CD4-positive, alpha-beta memory T cell (primary cell): ENCODE data around the gene CRELD2. TPM values are rescaled to one million over a fixed set of nuclear protein-coding genes. Genes with fewer than 3 reads are reported as not detected.

Source experiments
- CTCF ChIA-PET: fragments of 350-600 bp; sonication (Branson Sonifier 250); formaldehyde crosslinking; loops from one replicate; lab custom pipeline; 2021; ENCODE audit warnings: inconsistent platforms; ENCODE audit not compliant: partially characterized antibody; lab: Charles Lee
- POLR2A ChIA-PET: fragments of 350-600 bp; sonication (Branson Sonifier 250); formaldehyde crosslinking; loops from one replicate; lab custom pipeline; 2021; ENCODE audit not compliant: partially characterized antibody; lab: Charles Lee
- DNase-seq, 5 donors: peaks; one replicate each; pipeline versions ENCODE4 v3.0.0 to v3.0.0-alpha.2; 2020 to 2022; ENCODE audit warnings: mixed read lengths in 1 of 5
- H3K27ac ChIP-seq: one replicate; pipeline ENCODE4 v1.7.0; 2013; ENCODE audit warnings: low read depth, low read length
- H3K27me3 ChIP-seq: 2 replicates; pipeline ENCODE4 v1.7.0; 2013; ENCODE audit warnings: mild to moderate bottlenecking, low read length, moderate library complexity; ENCODE audit not compliant: insufficient read depth
- H3K36me3 ChIP-seq: 2 replicates; pipeline ENCODE4 v1.7.0; 2013; ENCODE audit warnings: mild to moderate bottlenecking, low read length, moderate library complexity; ENCODE audit not compliant: insufficient read depth
- H3K4me1 ChIP-seq: 2 replicates; pipeline ENCODE4 v1.7.0; 2013; ENCODE audit warnings: mild to moderate bottlenecking, low read length, moderate library complexity; ENCODE audit not compliant: insufficient read depth
- H3K4me3 ChIP-seq, 2 donors: one replicate each; pipeline ENCODE4 v1.7.0; 2013; ENCODE audit warnings: low read length in 2 of 2, mild to moderate bottlenecking in 1 of 2
- H3K9me3 ChIP-seq, 2 donors: one replicate each; pipeline ENCODE4 v1.7.0; 2013; ENCODE audit warnings: low read length in 2 of 2, control low read depth in 1 of 2; ENCODE audit not compliant: control insufficient read depth in 1 of 2
- H3K27ac Mint-ChIP-seq, 7 donors: one replicate each; pipeline ENCODE4 v1.8.0; 2020 to 2021; ENCODE audit warnings: mixed read lengths in 7 of 7, mild to moderate bottlenecking in 6 of 7, inconsistent platforms in 3 of 7, moderate library complexity in 3 of 7
- H3K27me3 Mint-ChIP-seq, 2 donors: one replicate each; pipeline ENCODE4 v1.8.0; 2020 to 2021; ENCODE audit warnings: mixed read lengths in 2 of 2
- H3K36me3 Mint-ChIP-seq, 2 donors: one replicate each; pipeline ENCODE4 v1.8.0; 2020 to 2021; ENCODE audit warnings: mixed read lengths in 2 of 2, inconsistent platforms in 1 of 2, mild to moderate bottlenecking in 1 of 2
- H3K4me1 Mint-ChIP-seq, 4 donors: one replicate each; pipeline ENCODE4 v1.8.0; 2020 to 2021; ENCODE audit warnings: mixed read lengths in 4 of 4, mild to moderate bottlenecking in 1 of 4
- H3K4me3 Mint-ChIP-seq, 8 donors: one replicate each; pipeline ENCODE4 v1.8.0; 2020 to 2021; ENCODE audit warnings: mixed read lengths in 8 of 8, mild to moderate bottlenecking in 7 of 8, moderate library complexity in 6 of 8, inconsistent platforms in 3 of 8
- H3K9me3 Mint-ChIP-seq, 8 donors: one replicate each; pipeline ENCODE4 v1.8.0; 2020 to 2021; ENCODE audit warnings: mixed read lengths in 8 of 8, mild to moderate bottlenecking in 5 of 8, inconsistent platforms in 3 of 8, moderate library complexity in 1 of 8
- intact Hi-C: fragments of 100-400 bp; cut with micrococcal nuclease; formaldehyde crosslinking; loops from one replicate; pipeline ENCODE4 v1.15.1; 2023
- polyA plus RNA-seq, 2 donors: library from polyadenylated mRNA; unstranded; fragments of 300-500 nt; fragmentation: Illumina TruSeq; gene quantifications; one replicate each; pipeline ENCODE4 v1.2.3, GENCODE V29; 2021
- total RNA-seq, 2 experiments: library from RNA; stranded (reverse); gene quantifications; one replicate each; pipeline ENCODE4 v1.2.3, GENCODE V29; 2021

CRELD2 gene, protein sequence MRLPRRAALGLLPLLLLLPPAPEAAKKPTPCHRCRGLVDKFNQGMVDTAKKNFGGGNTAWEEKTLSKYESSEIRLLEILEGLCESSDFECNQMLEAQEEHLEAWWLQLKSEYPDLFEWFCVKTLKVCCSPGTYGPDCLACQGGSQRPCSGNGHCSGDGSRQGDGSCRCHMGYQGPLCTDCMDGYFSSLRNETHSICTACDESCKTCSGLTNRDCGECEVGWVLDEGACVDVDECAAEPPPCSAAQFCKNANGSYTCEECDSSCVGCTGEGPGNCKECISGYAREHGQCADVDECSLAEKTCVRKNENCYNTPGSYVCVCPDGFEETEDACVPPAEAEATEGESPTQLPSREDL
- total RNA-seq = 10 to 100 TPM; 36.0 to 36.2 TPM
- polyA plus RNA-seq = 10 to 100 TPM; 40.2 to 46.1 TPM

DNA sequence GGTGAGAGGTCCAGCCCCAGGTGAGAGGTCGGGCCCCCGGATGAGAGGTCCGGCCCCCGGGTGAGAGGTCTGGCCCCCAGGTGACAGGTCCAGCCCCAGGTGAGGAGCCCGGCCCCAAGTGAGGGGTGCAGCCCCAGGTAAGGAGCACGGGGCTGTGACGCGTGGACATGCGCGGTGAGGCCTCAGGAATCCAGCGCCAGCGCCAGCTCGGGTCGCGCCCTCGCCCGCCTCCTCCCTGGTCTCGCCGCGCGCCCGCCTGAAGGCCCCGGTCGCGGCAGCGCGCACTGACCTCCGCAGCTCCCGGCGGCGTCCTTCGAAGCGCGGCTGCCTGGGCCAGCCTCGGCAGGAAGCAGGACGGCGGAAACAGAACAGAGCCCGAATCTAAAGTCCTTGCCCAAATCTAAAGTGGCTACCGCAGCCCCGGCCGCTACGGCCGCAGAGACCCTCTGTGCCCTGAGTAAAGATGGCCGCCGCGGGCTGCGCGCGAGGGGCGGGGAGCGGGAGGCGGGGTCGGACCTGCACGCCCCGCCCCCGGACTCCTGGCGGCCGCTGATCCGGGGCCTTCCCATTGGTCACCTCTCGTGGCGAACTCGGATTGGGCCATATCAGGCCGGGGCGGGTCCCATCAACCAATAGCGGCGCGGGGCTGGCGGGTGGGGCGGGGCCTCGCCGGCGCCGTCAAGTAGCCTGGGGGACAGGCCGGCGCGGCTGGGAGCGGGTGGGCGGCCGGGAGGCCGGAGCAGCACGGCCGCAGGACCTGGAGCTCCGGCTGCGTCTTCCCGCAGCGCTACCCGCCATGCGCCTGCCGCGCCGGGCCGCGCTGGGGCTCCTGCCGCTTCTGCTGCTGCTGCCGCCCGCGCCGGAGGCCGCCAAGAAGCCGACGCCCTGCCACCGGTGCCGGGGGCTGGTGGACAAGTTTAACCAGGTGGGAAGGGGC, at the start of gene CRELD2, which contains the start of gene ALG12:
TSS of gene CRELD2 (plus strand) at position 661 of the 937 bp plus-strand sequence. CDS start at position 797, 136 bp downstream.
TSS of gene ALG12 (minus strand) at position 465 of the 937 bp plus-strand sequence. CDS start 4,673 bp downstream, outside the sequence.
- intact Hi-C loops = loop anchor here (1.0 to 2.0 kb wide), 3 partner anchors 18 to 91 kb away; partner anchors contain the start of genes BRD1 and ZBED4

DNA sequence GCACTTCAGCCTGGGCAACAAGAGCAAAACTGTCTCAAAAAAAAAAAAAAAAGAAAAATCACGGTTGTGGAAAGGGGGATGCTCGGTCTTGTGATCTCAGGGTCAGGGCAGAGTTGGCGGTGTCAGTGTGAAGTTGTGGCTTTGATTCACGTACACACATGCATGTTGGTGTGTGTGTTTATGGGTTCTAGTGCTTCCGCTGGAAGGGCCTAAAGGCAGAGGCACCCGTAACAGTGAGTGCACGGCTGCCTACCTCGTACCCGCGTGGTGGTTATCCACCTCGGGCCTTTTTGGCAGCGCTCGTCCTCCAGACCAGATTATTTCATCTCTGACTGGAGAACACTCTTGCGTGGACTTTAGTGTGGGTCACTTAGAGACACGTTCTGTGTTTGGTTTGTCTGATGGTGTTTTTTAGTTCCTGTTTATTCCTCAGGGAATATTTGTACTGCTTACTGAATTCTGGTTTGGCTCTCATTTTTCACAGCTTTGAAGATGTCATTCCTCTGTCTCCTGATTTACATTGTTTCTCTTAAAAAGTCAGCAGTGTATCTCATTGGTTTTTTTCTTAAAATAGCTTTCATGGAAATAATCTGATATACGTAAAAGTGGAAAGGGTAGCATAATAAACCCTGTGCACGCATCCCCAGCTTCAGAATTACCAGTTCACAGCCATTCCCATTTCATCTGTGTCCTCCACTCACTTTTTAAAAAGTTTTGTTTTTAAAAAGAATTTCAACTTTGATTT, 49.2 kb upstream of the CRELD2 start:
- peaks cover 56% of the 10 kb centered on the region for H3K4me1 ChIP-seq
- Mint-ChIP-seq H3K4me1 (peaks cover 53 to 76% (median 68%) of the 10 kb centered on the region in 4 donors), H3K36me3 (peaks cover 45 to 48% of the 10 kb centered on the region in 2 donors), H3K4me3 (peak overlapping the region in 7 of 8 donors; percentile 45 to 72 (median 68)), H3K27ac (peak overlapping the region; percentile 81 to 95 (median 87)), H3K27me3 (no peaks in the 10 kb centered on the region), H3K9me3 (peaks cover 0 to 37% (median 25%) of the 10 kb centered on the region in 8 donors)
- ChIA-PET POLR2A (interaction anchor here (1.0 to 5.9 kb wide), 4 partner anchors 10 to 30 kb away, joined by 3 to 39 read pairs (median 8); partner anchors contain the start of gene ZBED4), CTCF (interaction anchor here (1.8 to 2.1 kb wide), 2 partner anchors 43 to 102 kb away, joined by 4 read pairs; no protein-coding TSS in a partner anchor)
- H3K9me3 ChIP-seq = no peaks in the 10 kb centered on the region
- no peak overlapping the region for H3K27ac ChIP-seq
- H3K4me3 ChIP-seq = no peak overlapping the region
- intact Hi-C loops = no loop called here
- H3K36me3 ChIP-seq = no peaks in the 10 kb centered on the region
- DNase-seq = no peak
- no peaks in the 10 kb centered on the region for H3K27me3 ChIP-seq

More for the DNA sequence above, at the start of gene CRELD2, which contains the start of gene ALG12:
- H3K9me3 ChIP-seq = no peaks in the 10 kb centered on the region
- ChIA-PET POLR2A (interaction anchor here (0.7 to 2.1 kb wide), 12 partner anchors 9 to 150 kb away, joined by 3 to 8 read pairs (median 4); partner anchors contain the start of genes BRD1 and PIM3), CTCF (no interaction called here)
- H3K4me1 ChIP-seq = peaks cover 25% of the 10 kb centered on the region
- H3K4me1 Mint-ChIP-seq = peaks cover 13 to 39% (median 22%) of the 10 kb centered on the region in 4 donors
- peak within 1 kb of the TSS; percentile 86 to 96 (median 94) for H3K4me3 Mint-ChIP-seq
- peak within 1 kb of the TSS; percentile 79 to 98 (median 95) for H3K27ac Mint-ChIP-seq
- no peaks in the 10 kb centered on the region for H3K27me3 ChIP-seq
- peak; percentile 95 to 97 (median 95) for DNase-seq
- H3K27ac ChIP-seq = peak within 1 kb of the TSS; percentile 88
- no peaks in the 10 kb centered on the region for H3K27me3 Mint-ChIP-seq
- H3K9me3 Mint-ChIP-seq = no peaks in the 10 kb centered on the region
- peaks cover 0 to 17% of the 10 kb centered on the region in 2 donors for H3K36me3 Mint-ChIP-seq
- peaks cover 14% of the 10 kb centered on the region for H3K36me3 ChIP-seq
- peak within 1 kb of the TSS; percentile 29 to 85 for H3K4me3 ChIP-seq

DNA sequence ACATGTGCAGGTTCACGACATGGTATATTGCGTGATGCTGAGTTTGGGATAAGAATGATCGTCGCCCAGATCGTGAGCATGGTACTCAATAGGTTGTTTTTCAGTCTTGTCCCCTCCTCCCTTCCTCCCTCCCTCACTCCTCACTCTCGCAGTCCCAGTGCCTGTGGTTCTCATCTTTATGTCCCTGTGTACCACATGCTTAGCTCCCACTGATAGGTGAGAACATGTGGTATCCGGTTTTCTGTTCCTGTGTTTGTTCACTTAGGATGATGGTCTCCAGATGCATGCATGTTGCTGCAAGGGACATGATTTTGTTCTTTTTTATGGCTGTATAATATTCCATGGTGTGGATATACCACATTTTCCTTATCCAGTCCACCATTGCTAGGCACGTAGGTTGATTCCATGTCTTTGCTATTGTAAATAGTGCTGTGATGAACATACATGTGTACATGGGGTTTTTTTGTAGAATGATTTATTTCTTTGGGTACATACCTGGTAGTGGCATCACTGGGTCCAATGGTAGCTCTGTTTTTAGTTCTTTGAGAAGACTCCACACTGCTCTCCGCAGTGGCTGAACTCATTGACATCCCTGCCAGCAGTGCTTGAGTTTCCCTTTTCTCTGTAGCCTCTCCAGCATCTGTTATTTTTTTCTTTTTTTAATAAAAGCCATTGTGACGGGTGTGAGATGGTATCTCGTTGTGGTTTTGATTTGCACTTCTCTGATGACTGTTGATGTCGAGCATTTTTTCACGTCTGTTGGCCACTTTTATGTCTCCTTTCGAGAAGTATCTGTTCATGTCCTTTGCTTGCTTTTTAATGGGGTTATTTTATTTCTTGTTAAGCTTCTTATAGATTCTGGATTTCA, 48.4 kb upstream of the CRELD2 start:
- peaks cover 54% of the 10 kb centered on the region for H3K4me1 ChIP-seq
- intact Hi-C loops = loop anchor here (2.0 to 5.0 kb wide), 2 partner anchors 15 to 33 kb away; no protein-coding TSS in a partner anchor
- Mint-ChIP-seq H3K27ac (peak overlapping the region; percentile 83 to 95 (median 93)), H3K4me3 (peak overlapping the region; percentile 51 to 80 (median 67)), H3K9me3 (peaks cover 0 to 37% (median 25%) of the 10 kb centered on the region in 8 donors), H3K36me3 (peaks cover 48 to 51% of the 10 kb centered on the region in 2 donors), H3K4me1 (peaks cover 52 to 76% (median 68%) of the 10 kb centered on the region in 4 donors), H3K27me3 (no peaks in the 10 kb centered on the region)
- no peak overlapping the region for H3K4me3 ChIP-seq
- no peaks in the 10 kb centered on the region for H3K36me3 ChIP-seq
- CTCF ChIA-PET = interaction anchor here (1.0 to 2.1 kb wide), 3 partner anchors 44 to 103 kb away, joined by 3 to 4 read pairs (median 4); no protein-coding TSS in a partner anchor
- H3K9me3 ChIP-seq = no peaks in the 10 kb centered on the region
- POLR2A ChIA-PET = interaction anchor here (0.9 to 5.9 kb wide), 7 partner anchors 10 to 100 kb away, joined by 3 to 39 read pairs (median 4); partner anchors contain the start of gene ZBED4
- DNase-seq = peak; percentile 75 to 83 (median 80)
- H3K27me3 ChIP-seq = no peaks in the 10 kb centered on the region
- H3K27ac ChIP-seq = no peak overlapping the region

DNA sequence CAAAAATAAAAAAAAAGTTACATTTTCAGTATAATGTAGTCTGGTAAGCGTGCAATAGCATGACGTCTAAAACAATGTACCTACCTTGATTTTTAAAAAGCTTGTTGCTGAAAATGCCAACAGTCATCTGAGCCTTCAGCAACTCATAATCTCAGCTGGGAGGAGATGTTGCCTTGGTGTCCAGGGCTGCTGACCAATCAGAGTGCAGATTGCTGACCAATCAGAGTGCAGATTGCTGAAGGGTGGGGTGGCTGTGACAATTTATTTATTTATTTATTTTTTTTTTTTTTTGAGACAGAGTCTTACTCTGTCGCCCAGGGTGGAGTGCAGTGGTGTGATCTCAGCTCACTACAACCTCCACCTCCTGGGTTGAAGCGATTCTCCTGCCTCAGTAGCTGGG, 47.0 kb upstream of the CRELD2 start:
- Histone ChIP-seq H3K27me3 (no peaks in the 10 kb centered on the region), H3K4me1 (peaks cover 54% of the 10 kb centered on the region), H3K4me3 (no peak overlapping the region), H3K9me3 (no peaks in the 10 kb centered on the region), H3K27ac (no peak overlapping the region), H3K36me3 (no peaks in the 10 kb centered on the region)
- ChIA-PET POLR2A (interaction anchor here (1.1 to 5.9 kb wide), 4 partner anchors 16 to 102 kb away, joined by 3 to 39 read pairs (median 4); partner anchors contain the start of gene ZBED4), CTCF (interaction anchor here (1.2 kb wide), 1 partner anchor 104 kb away, joined by 3 read pairs; no protein-coding TSS in a partner anchor)
- Mint-ChIP-seq H3K9me3 (peaks cover 0 to 26% (median 14%) of the 10 kb centered on the region in 8 donors), H3K36me3 (peaks cover 43 to 46% of the 10 kb centered on the region in 2 donors), H3K4me3 (peak overlapping the region in 2 of 8 donors; percentile 7 to 25), H3K4me1 (peaks cover 49 to 77% (median 67%) of the 10 kb centered on the region in 4 donors), H3K27ac (peak overlapping the region in 1 of 7 donors; percentile 19), H3K27me3 (no peaks in the 10 kb centered on the region)
- DNase-seq = no peak
- intact Hi-C loops = loop anchor here (2.0 to 5.0 kb wide), 2 partner anchors 17 to 34 kb away; no protein-coding TSS in a partner anchor

DNA sequence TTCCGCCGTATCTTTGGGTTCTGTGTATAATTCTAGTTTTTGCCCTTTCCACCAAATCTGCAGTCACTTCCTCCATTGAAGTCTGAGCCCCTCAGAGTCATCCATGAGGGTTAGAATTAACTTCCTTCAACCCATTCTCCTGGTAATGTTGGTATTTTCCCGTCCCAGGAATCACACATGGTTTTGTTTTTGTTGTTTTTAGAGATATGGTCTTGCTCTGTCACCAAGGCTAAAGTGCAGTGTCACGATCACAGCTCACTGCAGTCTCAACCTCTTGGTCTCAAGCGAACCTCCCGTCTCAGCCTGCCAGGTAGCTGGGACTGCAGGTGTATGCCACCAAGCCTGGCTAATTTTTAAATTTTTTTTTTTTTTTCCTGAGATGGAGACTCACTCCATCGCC, 46.1 kb upstream of the CRELD2 start:
- no peaks in the 10 kb centered on the region for H3K36me3 ChIP-seq
- Mint-ChIP-seq H3K27me3 (no peaks in the 10 kb centered on the region), H3K36me3 (peaks cover 39 to 40% of the 10 kb centered on the region in 2 donors), H3K4me3 (peak overlapping the region in 3 of 8 donors; percentile 15 to 32 (median 25)), H3K9me3 (peaks cover 0 to 19% (median 7%) of the 10 kb centered on the region in 8 donors), H3K27ac (peak overlapping the region in 4 of 7 donors; percentile 19 to 77 (median 50)), H3K4me1 (peaks cover 43 to 72% (median 61%) of the 10 kb centered on the region in 4 donors)
- H3K27ac ChIP-seq = no peak overlapping the region
- no peak overlapping the region for H3K4me3 ChIP-seq
- intact Hi-C loops = loop anchor here (5.0 kb wide), 1 partner anchor 35 kb away; no protein-coding TSS in a partner anchor
- CTCF ChIA-PET = interaction anchor here (1.2 to 1.3 kb wide), 2 partner anchors 18 to 105 kb away, joined by 3 to 4 read pairs; no protein-coding TSS in a partner anchor
- no peaks in the 10 kb centered on the region for H3K9me3 ChIP-seq
- H3K4me1 ChIP-seq = peaks cover 48% of the 10 kb centered on the region
- POLR2A ChIA-PET = interaction anchor here (5.9 kb wide), 1 partner anchor 17 kb away, joined by 39 read pairs; the partner anchor contains the start of gene ZBED4
- DNase-seq = no peak
- H3K27me3 ChIP-seq = no peaks in the 10 kb centered on the region
